ENCODE data around the gene BABAM2.

DNA sequence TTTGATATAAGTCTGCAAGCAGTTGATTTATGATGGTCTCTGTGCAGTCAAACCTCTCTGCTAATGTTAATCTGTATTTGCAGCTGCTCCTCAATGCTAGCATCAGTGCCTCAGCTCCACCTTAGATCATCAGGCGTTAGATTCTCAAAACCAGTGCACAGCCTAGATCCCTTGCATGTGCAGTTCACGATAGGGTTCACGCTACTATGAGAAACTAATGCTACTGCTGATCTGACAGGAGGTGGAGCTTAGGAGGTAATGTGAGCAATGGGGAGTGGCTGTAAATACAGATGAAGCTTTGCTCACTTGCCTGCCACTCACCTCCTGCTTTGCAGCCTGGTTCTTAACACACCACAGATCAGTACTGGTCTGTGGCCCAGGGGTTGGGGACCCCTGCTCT is 18.7 kb upstream of the BABAM2 start:
- TF ChIP-seq, protein P1, sequence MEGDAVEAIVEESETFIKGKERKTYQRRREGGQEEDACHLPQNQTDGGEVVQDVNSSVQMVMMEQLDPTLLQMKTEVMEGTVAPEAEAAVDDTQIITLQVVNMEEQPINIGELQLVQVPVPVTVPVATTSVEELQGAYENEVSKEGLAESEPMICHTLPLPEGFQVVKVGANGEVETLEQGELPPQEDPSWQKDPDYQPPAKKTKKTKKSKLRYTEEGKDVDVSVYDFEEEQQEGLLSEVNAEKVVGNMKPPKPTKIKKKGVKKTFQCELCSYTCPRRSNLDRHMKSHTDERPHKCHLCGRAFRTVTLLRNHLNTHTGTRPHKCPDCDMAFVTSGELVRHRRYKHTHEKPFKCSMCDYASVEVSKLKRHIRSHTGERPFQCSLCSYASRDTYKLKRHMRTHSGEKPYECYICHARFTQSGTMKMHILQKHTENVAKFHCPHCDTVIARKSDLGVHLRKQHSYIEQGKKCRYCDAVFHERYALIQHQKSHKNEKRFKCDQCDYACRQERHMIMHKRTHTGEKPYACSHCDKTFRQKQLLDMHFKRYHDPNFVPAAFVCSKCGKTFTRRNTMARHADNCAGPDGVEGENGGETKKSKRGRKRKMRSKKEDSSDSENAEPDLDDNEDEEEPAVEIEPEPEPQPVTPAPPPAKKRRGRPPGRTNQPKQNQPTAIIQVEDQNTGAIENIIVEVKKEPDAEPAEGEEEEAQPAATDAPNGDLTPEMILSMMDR (IDR thresholded peaks at IDR 0.05; ENCODE audit: borderline replicate concordance, extremely low read depth, low read length, poor library complexity, severe bottlenecking): no peak
- TF ChIP-seq EZH2 (IDR thresholded peaks at IDR 0.05; ENCODE audit: borderline replicate concordance, low read depth, low read length, severe bottlenecking): no peak

All from DND-41 (cell line).